Measurements from ENCODE around the gene CREBBP. TPM values are rescaled to one million over a fixed set of nuclear protein-coding genes. Genes with fewer than 3 reads are reported as not detected.

CREBBP gene
- total and polyA plus RNA-seq, 9 of the 15 experiments (the other 6 are each of a cell fraction or from before 2014, with no cell fraction given), result 0.70 to 24.8 (median 5.6) TPM

DNA sequence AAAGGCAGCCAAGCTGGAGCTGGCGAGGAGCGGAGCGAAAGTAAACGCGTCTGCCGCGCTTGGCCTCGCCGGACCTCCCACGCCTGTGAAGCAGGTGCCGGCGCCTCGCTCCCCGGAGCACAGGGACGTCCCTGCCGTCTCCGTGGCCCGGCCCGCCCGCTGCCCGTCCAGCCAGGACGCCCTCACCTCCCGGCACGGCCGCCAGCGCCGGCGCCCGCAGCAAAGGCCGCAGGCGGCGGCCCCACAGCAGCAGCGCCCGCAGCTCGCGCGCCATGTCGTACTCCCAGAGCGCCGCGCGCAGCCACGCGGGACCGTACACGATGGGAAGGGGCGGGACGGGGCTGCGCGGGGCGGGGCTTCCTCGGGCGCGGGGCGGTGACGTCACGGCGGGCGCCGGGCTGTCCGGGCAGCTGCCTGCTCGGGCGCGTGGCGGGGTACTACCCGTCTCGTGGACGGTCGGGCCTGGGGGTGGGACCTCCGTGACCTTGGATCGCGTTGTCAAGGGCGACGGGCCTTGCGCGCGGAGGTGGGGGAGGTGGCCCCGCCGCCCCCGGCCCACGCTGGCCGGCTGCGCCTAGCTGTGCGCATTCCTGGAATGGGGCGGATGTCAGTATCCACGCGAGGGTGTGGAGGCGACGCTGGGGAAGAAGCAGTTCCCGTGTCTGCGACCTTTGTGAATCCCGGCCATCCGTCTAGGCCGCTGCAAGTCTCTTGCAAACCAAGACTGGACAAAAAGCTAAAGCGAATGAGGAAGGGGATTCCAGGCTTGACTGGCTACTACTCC lies 163.1 kb downstream of the CREBBP start, which contains the start of gene TRAP1 (continued):
- TF ChIP-seq, protein P1, sequence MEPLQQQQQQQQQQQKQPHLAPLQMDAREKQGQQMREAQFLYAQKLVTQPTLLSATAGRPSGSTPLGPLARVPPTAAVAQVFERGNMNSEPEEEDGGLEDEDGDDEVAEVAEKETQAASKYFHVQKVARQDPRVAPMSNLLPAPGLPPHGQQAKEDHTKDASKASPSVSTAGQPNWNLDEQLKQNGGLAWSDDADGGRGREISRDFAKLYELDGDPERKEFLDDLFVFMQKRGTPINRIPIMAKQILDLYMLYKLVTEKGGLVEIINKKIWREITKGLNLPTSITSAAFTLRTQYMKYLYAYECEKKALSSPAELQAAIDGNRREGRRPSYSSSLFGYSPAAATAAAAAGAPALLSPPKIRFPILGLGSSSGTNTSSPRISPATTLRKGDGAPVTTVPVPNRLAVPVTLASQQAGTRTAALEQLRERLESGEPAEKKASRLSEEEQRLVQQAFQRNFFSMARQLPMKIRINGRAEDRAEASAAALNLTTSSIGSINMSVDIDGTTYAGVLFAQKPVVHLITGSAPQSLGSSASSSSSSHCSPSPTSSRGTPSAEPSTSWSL (CRISPR knock-in tag; IDR thresholded peaks at IDR 0.05; ENCODE audit: borderline replicate concordance), result 0 out of 2 replicates have a peak, but pooled peaks have one; percentile 34
- TF ChIP-seq CLOCK (CRISPR knock-in tag; IDR thresholded peaks at IDR 0.05; ENCODE audit: borderline replicate concordance), result no peak
- no peak for TF ChIP-seq DPF2 (IDR thresholded peaks at IDR 0.05)
- TF ChIP-seq, protein P2, sequence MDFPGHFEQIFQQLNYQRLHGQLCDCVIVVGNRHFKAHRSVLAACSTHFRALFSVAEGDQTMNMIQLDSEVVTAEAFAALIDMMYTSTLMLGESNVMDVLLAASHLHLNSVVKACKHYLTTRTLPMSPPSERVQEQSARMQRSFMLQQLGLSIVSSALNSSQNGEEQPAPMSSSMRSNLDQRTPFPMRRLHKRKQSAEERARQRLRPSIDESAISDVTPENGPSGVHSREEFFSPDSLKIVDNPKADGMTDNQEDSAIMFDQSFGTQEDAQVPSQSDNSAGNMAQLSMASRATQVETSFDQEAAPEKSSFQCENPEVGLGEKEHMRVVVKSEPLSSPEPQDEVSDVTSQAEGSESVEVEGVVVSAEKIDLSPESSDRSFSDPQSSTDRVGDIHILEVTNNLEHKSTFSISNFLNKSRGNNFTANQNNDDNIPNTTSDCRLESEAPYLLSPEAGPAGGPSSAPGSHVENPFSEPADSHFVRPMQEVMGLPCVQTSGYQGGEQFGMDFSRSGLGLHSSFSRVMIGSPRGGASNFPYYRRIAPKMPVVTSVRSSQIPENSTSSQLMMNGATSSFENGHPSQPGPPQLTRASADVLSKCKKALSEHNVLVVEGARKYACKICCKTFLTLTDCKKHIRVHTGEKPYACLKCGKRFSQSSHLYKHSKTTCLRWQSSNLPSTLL (IDR thresholded peaks at IDR 0.05), result no peak
- peak; percentile 42; the same call in 1 of the 2 replicates for TF ChIP-seq CREB3 (tag; conservative IDR thresholded peaks at IDR 0.05; ENCODE audit: low read depth)
- TF ChIP-seq GABPB1 (CRISPR knock-in tag; IDR thresholded peaks at IDR 0.05), result peak; percentile 64; the same call in 1 of the 2 replicates
- no peak for TF ChIP-seq BRF1 (IDR thresholded peaks at IDR 0.05; ENCODE audit: borderline replicate concordance, extremely low read depth, insufficient read length)
- TF ChIP-seq, protein P3, sequence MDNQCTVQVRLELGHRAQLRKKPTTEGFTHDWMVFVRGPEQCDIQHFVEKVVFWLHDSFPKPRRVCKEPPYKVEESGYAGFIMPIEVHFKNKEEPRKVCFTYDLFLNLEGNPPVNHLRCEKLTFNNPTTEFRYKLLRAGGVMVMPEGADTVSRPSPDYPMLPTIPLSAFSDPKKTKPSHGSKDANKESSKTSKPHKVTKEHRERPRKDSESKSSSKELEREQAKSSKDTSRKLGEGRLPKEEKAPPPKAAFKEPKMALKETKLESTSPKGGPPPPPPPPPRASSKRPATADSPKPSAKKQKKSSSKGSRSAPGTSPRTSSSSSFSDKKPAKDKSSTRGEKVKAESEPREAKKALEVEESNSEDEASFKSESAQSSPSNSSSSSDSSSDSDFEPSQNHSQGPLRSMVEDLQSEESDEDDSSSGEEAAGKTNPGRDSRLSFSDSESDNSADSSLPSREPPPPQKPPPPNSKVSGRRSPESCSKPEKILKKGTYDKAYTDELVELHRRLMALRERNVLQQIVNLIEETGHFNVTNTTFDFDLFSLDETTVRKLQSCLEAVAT (IDR thresholded peaks at IDR 0.05), result no peak
- TF ChIP-seq ZNF75A (CRISPR knock-in tag; IDR thresholded peaks at IDR 0.05), result no peak
- no peak for TF ChIP-seq XRCC4 (IDR thresholded peaks at IDR 0.05; ENCODE audit: extremely low read depth, insufficient read depth, insufficient read length)
- TF ChIP-seq ZNF655 (CRISPR knock-in tag; IDR thresholded peaks at IDR 0.05), result no peak
- TF ChIP-seq ETV1 (tag; conservative IDR thresholded peaks at IDR 0.05; ENCODE audit: low read depth), result no peak
- TF ChIP-seq ESRRA (IDR thresholded peaks at IDR 0.05; ENCODE audit: borderline replicate concordance, low read depth), result peak; percentile 99
- no peak for TF ChIP-seq TGIF2 (CRISPR knock-in tag; IDR thresholded peaks at IDR 0.05)
- TF ChIP-seq CBX8 (IDR thresholded peaks at IDR 0.05; ENCODE audit: borderline replicate concordance, extremely low read depth, low read depth, low read length, poor library complexity, severe bottlenecking), result no peak
- TF ChIP-seq RFX7 (CRISPR knock-in tag; IDR thresholded peaks at IDR 0.05), result no peak

Measured in K562 (cell line).